ENCODE measurements around the gene DNAH5.

DNA sequence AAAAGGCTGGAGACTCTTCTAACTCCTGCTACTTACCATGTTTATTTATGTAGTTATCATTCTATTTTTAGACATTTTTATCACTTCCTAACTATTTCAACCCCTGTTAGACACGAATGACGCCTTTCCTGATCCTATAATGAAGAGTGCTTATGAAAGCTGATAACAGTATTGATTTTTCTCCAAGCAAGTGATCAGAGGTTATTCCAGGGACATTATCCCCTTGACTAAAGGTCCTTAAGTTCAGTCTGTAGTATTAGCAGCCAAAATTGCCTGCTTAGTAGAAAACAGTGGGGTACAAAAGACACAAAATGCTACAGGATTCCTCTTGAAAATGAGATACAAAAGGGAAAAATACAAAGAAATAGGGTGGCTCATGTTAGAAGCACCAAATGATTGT lies 235.6 kb downstream of the DNAH5 start:
- TF ChIP-seq POLR2A (IDR thresholded peaks at IDR 0.05), result no peak
- TF ChIP-seq, protein P1, sequence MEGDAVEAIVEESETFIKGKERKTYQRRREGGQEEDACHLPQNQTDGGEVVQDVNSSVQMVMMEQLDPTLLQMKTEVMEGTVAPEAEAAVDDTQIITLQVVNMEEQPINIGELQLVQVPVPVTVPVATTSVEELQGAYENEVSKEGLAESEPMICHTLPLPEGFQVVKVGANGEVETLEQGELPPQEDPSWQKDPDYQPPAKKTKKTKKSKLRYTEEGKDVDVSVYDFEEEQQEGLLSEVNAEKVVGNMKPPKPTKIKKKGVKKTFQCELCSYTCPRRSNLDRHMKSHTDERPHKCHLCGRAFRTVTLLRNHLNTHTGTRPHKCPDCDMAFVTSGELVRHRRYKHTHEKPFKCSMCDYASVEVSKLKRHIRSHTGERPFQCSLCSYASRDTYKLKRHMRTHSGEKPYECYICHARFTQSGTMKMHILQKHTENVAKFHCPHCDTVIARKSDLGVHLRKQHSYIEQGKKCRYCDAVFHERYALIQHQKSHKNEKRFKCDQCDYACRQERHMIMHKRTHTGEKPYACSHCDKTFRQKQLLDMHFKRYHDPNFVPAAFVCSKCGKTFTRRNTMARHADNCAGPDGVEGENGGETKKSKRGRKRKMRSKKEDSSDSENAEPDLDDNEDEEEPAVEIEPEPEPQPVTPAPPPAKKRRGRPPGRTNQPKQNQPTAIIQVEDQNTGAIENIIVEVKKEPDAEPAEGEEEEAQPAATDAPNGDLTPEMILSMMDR (IDR thresholded peaks at IDR 0.05), result no peak
